HG03342 (cell line): ENCODE measurements around the gene ZNF787.

Experiments
- ATAC-seq: cut with Tn5 transposase; IDR thresholded peaks from one replicate; pipeline ENCODE4 v1.9.1; 2021; ENCODE audit warnings: mild to moderate bottlenecking, moderate library complexity; ENCODE audit not compliant: unreplicated experiment

The ZNF787 gene

GRCh38 chr19:56091751-56092546 is 29.1 kb downstream of the ZNF787 start:
- ATAC-seq = no peak

- no peak for ATAC-seq
These were observed 30.0 kb downstream of the ZNF787 start for GRCh38 chr19:56091066-56091490.

- ATAC-seq = no peak
These were observed 31.8 kb downstream of the ZNF787 start for GRCh38 chr19:56089344-56089743.

- ATAC-seq = no peak
These were observed 32.4 kb downstream of the ZNF787 start for GRCh38 chr19:56088497-56089215.

GRCh38 chr19:56087647-56088496 is 33.2 kb downstream of the ZNF787 start:
- ATAC-seq = no peak

GRCh38 chr19:56086671-56087430 is 34.2 kb downstream of the ZNF787 start:
- no peak for ATAC-seq

GRCh38 chr19:56085571-56086275 is 35.4 kb downstream of the ZNF787 start:
- no peak for ATAC-seq

GRCh38 chr19:56084835-56085536 is 36.1 kb downstream of the ZNF787 start:
- ATAC-seq = no peak

- no peak for ATAC-seq
These were observed 37.4 kb downstream of the ZNF787 start for GRCh38 chr19:56083668-56084067.

GRCh38 chr19:56080669-56081401 is 40.3 kb downstream of the ZNF787 start:
- peak; percentile 68 for ATAC-seq

GRCh38 chr19:56079609-56080008 is 41.5 kb downstream of the ZNF787 start:
- ATAC-seq = no peak

- ATAC-seq = no peak
These were observed 44.6 kb downstream of the ZNF787 start for GRCh38 chr19:56076498-56076897.

GRCh38 chr19:56071151-56071550 is 49.9 kb downstream of the ZNF787 start:
- no peak for ATAC-seq

- ATAC-seq = no peak
These were observed 51.5 kb downstream of the ZNF787 start for GRCh38 chr19:56069642-56070041.

GRCh38 chr19:56066152-56067023 is 54.7 kb downstream of the ZNF787 start:
- ATAC-seq = no peak

- ATAC-seq = no peak
These were observed 67.5 kb downstream of the ZNF787 start for GRCh38 chr19:56053596-56053995.
